ENCODE data around the gene ZSCAN5B. TPM values are rescaled to one million over a fixed set of nuclear protein-coding genes. Genes with fewer than 3 reads are reported as not detected.

ZSCAN5B gene
- total RNA-seq, 6 experiments from 2014 or later, result not detected

- Histone ChIP-seq H3K9me3 (no peaks in the 10 kb centered on the region), H3K36me3 (peaks cover 0 to 13% (median 2%) of the 10 kb centered on the region in 4 donors), H3K4me3 (no peak overlapping the region), H3K27me3 (no peaks in the 10 kb centered on the region), H3K4me1 (no peaks in the 10 kb centered on the region), H3K27ac (no peak overlapping the region)
- intact Hi-C loops (cut with DNase I), result loop anchor here in 1 of 2 donors (10.0 kb wide), 2 partner anchors 57 to 73 kb away; no protein-coding TSS in a partner anchor
- peak in 2 of 4 donors; percentile 8 for ATAC-seq
- no peak for TF ChIP-seq POLR2A (IDR thresholded peaks at IDR 0.05)
- no peak for TF ChIP-seq CTCF (IDR thresholded peaks at IDR 0.05)
- no CpG with 5 or more reads among the region's 11 CpGs for WGBS (ENCODE audit: insufficient coverage, low coverage, low lambda C conversion rate, missing lambda C conversion rate)
- no peak for DNase-seq
Measured at GRCh38 chr19:56161534-56161933, 36.0 kb downstream of the ZSCAN5B start.

- Histone ChIP-seq H3K27ac (no peak overlapping the region), H3K27me3 (no peaks in the 10 kb centered on the region), H3K4me3 (no peak overlapping the region), H3K9me3 (no peaks in the 10 kb centered on the region), H3K4me1 (no peaks in the 10 kb centered on the region), H3K36me3 (peaks cover 0 to 25% (median 8%) of the 10 kb centered on the region in 4 donors)
- no peak for ATAC-seq
- intact Hi-C loops (cut with DNase I), result loop anchor here in 1 of 2 donors (10.0 kb wide), 2 partner anchors 55 to 75 kb away; no protein-coding TSS in a partner anchor
- 68% methylated on average over 6 of the region's 69 CpGs for WGBS (ENCODE audit: insufficient coverage, low coverage, low lambda C conversion rate, missing lambda C conversion rate)
- no peak for DNase-seq
- TF ChIP-seq CTCF (IDR thresholded peaks at IDR 0.05), result no peak
- no peak for TF ChIP-seq POLR2A (IDR thresholded peaks at IDR 0.05)
Measured at GRCh38 chr19:56159622-56160271, 37.8 kb downstream of the ZSCAN5B start.

- Histone ChIP-seq H3K4me3 (no peak overlapping the region), H3K9me3 (no peaks in the 10 kb centered on the region), H3K4me1 (no peaks in the 10 kb centered on the region), H3K27ac (no peak overlapping the region), H3K36me3 (peaks cover 0 to 28% (median 8%) of the 10 kb centered on the region in 4 donors), H3K27me3 (no peaks in the 10 kb centered on the region)
- DNase-seq (no peak), ATAC-seq (no peak)
- intact Hi-C loops (cut with DNase I), result no loop called here
- TF ChIP-seq CTCF (IDR thresholded peaks at IDR 0.05), result no peak
- no peak for TF ChIP-seq POLR2A (IDR thresholded peaks at IDR 0.05)
- 95% methylated on average over 9 of the region's 9 CpGs for WGBS (ENCODE audit: insufficient coverage, low coverage, low lambda C conversion rate, missing lambda C conversion rate)
Measured at GRCh38 chr19:56159009-56159559, 38.5 kb downstream of the ZSCAN5B start.

- WGBS (ENCODE audit: insufficient coverage, low coverage, low lambda C conversion rate, missing lambda C conversion rate), result 95% methylated on average over 3 of the region's 16 CpGs
- TF ChIP-seq CTCF (IDR thresholded peaks at IDR 0.05), result no peak
- TF ChIP-seq POLR2A (IDR thresholded peaks at IDR 0.05), result no peak
- intact Hi-C loops (cut with DNase I), result no loop called here
- Histone ChIP-seq H3K27ac (no peak overlapping the region), H3K9me3 (no peaks in the 10 kb centered on the region), H3K27me3 (no peaks in the 10 kb centered on the region), H3K36me3 (peaks cover 0 to 28% (median 9%) of the 10 kb centered on the region in 4 donors), H3K4me3 (no peak overlapping the region), H3K4me1 (no peaks in the 10 kb centered on the region)
- no peak for ATAC-seq
- DNase-seq, result no peak
Measured at GRCh38 chr19:56158170-56158757, 39.3 kb downstream of the ZSCAN5B start.

Measured in right lobe of liver (tissue), 6 donors.